Activated CD4-positive, alpha-beta T cell treated with anti-CD3 and anti-CD28 coated beads for 4 hours (primary cell): ENCODE measurements around the gene OAT.

Experiments
- DNase-seq, 2 donors: peaks; one replicate each; pipeline ENCODE4 v3.0.0-alpha.2; 2020

Gene OAT

GRCh38 chr10:124349996-124350280, 68.8 kb downstream of the OAT start:
- no peak for DNase-seq

GRCh38 chr10:124349231-124349995, 69.3 kb downstream of the OAT start:
- DNase-seq, result no peak

- no peak for DNase-seq
Measured at GRCh38 chr10:124348801-124349200, 69.9 kb downstream of the OAT start.

GRCh38 chr10:124347956-124348355, 70.8 kb downstream of the OAT start:
- no peak for DNase-seq
